NB4 (cell line): Measurements from ENCODE around the gene MSL1.

ENCODE experiments used
- MAX ChIP-seq: IDR thresholded peaks from 2 replicates; pipeline ENCODE4 v1.6.1; 2011; ENCODE audit warnings: low read depth, low read length
- MYC ChIP-seq: IDR thresholded peaks from 2 replicates; pipeline ENCODE4 v1.6.1; 2011; ENCODE audit warnings: low read depth, low read length
- TF ChIP-seq, protein P1 (sequence below): IDR thresholded peaks from one replicate; pipeline ENCODE4 v1.5.1; 2012; ENCODE audit warnings: low read depth, low read length

DNA sequence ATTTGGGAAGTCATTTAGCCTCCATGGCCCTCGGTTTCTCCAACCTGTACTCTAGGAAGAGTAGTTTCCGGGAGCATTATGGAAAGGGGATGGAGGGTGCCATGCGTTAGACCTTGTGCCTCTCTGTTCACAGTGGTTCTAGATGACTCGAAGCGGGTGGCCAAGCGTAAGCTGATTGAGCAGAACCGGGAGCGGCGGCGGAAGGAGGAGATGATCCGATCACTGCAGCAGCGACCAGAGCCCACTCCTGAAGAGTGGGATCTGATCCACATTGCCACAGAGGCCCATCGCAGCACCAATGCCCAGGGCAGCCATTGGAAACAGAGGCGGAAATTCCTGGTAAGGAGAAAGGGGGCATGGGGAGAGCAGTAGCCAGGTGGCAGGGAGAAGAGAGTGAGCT, 37.3 kb upstream of the MSL1 start:
- TF ChIP-seq, protein P1, sequence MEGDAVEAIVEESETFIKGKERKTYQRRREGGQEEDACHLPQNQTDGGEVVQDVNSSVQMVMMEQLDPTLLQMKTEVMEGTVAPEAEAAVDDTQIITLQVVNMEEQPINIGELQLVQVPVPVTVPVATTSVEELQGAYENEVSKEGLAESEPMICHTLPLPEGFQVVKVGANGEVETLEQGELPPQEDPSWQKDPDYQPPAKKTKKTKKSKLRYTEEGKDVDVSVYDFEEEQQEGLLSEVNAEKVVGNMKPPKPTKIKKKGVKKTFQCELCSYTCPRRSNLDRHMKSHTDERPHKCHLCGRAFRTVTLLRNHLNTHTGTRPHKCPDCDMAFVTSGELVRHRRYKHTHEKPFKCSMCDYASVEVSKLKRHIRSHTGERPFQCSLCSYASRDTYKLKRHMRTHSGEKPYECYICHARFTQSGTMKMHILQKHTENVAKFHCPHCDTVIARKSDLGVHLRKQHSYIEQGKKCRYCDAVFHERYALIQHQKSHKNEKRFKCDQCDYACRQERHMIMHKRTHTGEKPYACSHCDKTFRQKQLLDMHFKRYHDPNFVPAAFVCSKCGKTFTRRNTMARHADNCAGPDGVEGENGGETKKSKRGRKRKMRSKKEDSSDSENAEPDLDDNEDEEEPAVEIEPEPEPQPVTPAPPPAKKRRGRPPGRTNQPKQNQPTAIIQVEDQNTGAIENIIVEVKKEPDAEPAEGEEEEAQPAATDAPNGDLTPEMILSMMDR: no peak
- TF ChIP-seq MYC (no peak), MAX (no peak)
